B cell (primary cell): ENCODE results near the gene GMCL2. TPM values are rescaled to one million over a fixed set of nuclear protein-coding genes. Genes with fewer than 3 reads are reported as not detected.

Experiments
- ATAC-seq: fragments of 200-7000 bp; cut with Tn5 transposase; one replicate; pipeline ENCODE4 v1.10.0; 2021; ENCODE audit warnings: low read depth, mild to moderate bottlenecking, moderate number of reproducible peaks, moderate library complexity
- CTCF ChIA-PET: fragments of 350-600 bp; sonication (Branson Sonifier 250); formaldehyde crosslinking; loops from one replicate; lab custom pipeline; 2021; ENCODE audit warnings: antibody characterized with exemption, inconsistent platforms; lab: Charles Lee
- POLR2A ChIA-PET: fragments of 350-600 bp; sonication (Branson Sonifier 250); formaldehyde crosslinking; loops from one replicate; lab custom pipeline; 2021; ENCODE audit warnings: antibody characterized with exemption; lab: Charles Lee
- DNase-seq: peaks from one replicate; pipeline ENCODE4 v3.0.0; 2013
- H2AFZ ChIP-seq: 2 replicates; pipeline ENCODE4 v1.6.1; 2012; ENCODE audit warnings: mild to moderate bottlenecking, low read depth, low read length; ENCODE audit not compliant: insufficient read depth, poor library complexity, severe bottlenecking
- H3K27ac ChIP-seq, 2 donors: 1 replicate in 1 of 2; 2 replicates in 1 of 2; pipeline ENCODE4 v1.5.1; 2012 to 2013; ENCODE audit warnings: low read length in 2 of 2, mild to moderate bottlenecking in 2 of 2, moderate library complexity in 1 of 2
- H3K27me3 ChIP-seq, 4 experiments: fragments of 200-600 bp in 1 of 4; sonication (generic) in 1 of 4; replicated peaks in 1 of 4; 1 replicate in 2 of 4; 2 replicates in 2 of 4; pipeline versions ENCODE4 v1.6.1 to v1.7.0; 2013 to 2016; ENCODE audit warnings: low read length in 3 of 4, mild to moderate bottlenecking in 2 of 4, mixed read lengths in 1 of 4, moderate library complexity in 1 of 4; ENCODE audit not compliant: insufficient read depth in 4 of 4, control insufficient read depth in 3 of 4; ENCODE audit errors: control extremely low read depth in 1 of 4
- H3K36me3 ChIP-seq, 2 experiments: replicated peaks in 1 of 2; 1 replicate in 1 of 2; 2 replicates in 1 of 2; pipeline versions ENCODE4 v1.6.1 to v1.7.1; 2013; ENCODE audit warnings: low read length in 1 of 2; ENCODE audit not compliant: insufficient read depth in 2 of 2, control insufficient read depth in 1 of 2; ENCODE audit errors: control extremely low read depth in 1 of 2, extremely low read depth in 1 of 2
- H3K4me1 ChIP-seq, 2 donors: fragments of 200-600 bp in 1 of 2; sonication (generic) in 1 of 2; 1 replicate in 1 of 2; 2 replicates in 1 of 2; pipeline versions ENCODE4 v1.5.1 to v1.6.1; 2013 to 2017; ENCODE audit warnings: low read length in 2 of 2; ENCODE audit not compliant: control insufficient read depth in 2 of 2, insufficient read depth in 2 of 2
- H3K4me2 ChIP-seq: replicated peaks from 2 replicates; pipeline ENCODE3; 2012; ENCODE audit warnings: mild to moderate bottlenecking, low read depth, low read length; ENCODE audit not compliant: poor library complexity, severe bottlenecking
- H3K4me3 ChIP-seq, 5 experiments: fragments of 200-600 bp in 1 of 5; sonication (generic) in 1 of 5; 1 replicate in 3 of 5; 2 replicates in 2 of 5; pipeline versions ENCODE4 v1.5.1 to v1.7.0; 2011 to 2016; ENCODE audit warnings: low read length in 4 of 5, mild to moderate bottlenecking in 4 of 5, low read depth in 2 of 5, control low read depth in 1 of 5, moderate library complexity in 1 of 5; ENCODE audit not compliant: insufficient read depth in 1 of 5; ENCODE audit errors: control extremely low read depth in 1 of 5, extremely low read depth in 1 of 5
- H3K79me2 ChIP-seq: fragments of 200-600 bp; sonication (generic); one replicate; pipeline ENCODE4 v1.6.0; 2016; ENCODE audit warnings: low read length; ENCODE audit not compliant: control insufficient read depth, insufficient read depth
- H3K9ac ChIP-seq: fragments of 200-600 bp; sonication (generic); 2 replicates; pipeline ENCODE4 v1.6.1; 2017; ENCODE audit warnings: mild to moderate bottlenecking, low read length, moderate library complexity
- H3K9me3 ChIP-seq, 3 donors: one replicate each; pipeline versions ENCODE4 v1.6.1 to v1.7.1; 2013; ENCODE audit warnings: low read length in 2 of 3; ENCODE audit not compliant: control insufficient read depth in 2 of 3, insufficient read depth in 1 of 3; ENCODE audit errors: control extremely low read depth in 1 of 3
- H4K20me1 ChIP-seq: 2 replicates; pipeline ENCODE4 v1.6.0; 2012; ENCODE audit warnings: mild to moderate bottlenecking, low read length; ENCODE audit not compliant: insufficient read depth, control insufficient read depth, poor library complexity, severe bottlenecking
- H3K27ac Mint-ChIP-seq: one replicate; pipeline ENCODE4 v1.8.0; 2021; ENCODE audit warnings: mixed read lengths
- H3K27me3 Mint-ChIP-seq: one replicate; pipeline ENCODE4 v1.8.0; 2021; ENCODE audit warnings: mixed read lengths
- H3K4me1 Mint-ChIP-seq: one replicate; pipeline ENCODE4 v1.8.0; 2021; ENCODE audit warnings: mixed read lengths
- H3K4me3 Mint-ChIP-seq: one replicate; pipeline ENCODE4 v1.8.0; 2021; ENCODE audit warnings: mixed read lengths
- H3K9me3 Mint-ChIP-seq: one replicate; pipeline ENCODE4 v1.8.0; 2022; ENCODE audit warnings: mixed read lengths; ENCODE audit not compliant: insufficient read depth
- EZH2 ChIP-seq: IDR thresholded peaks from 2 replicates; pipeline ENCODE4 v1.6.1; 2012; ENCODE audit warnings: borderline replicate concordance, low read depth, mild to moderate bottlenecking, moderate library complexity, low read length; ENCODE audit not compliant: insufficient read depth, poor library complexity, severe bottlenecking
- WGBS: methylation state at CpG from one replicate; pipeline ENCODE4 v1.1.5; 2013; ENCODE audit warnings: missing lambda C conversion rate; ENCODE audit not compliant: insufficient coverage; 5-methylcytosine and 5-hydroxymethylcytosine counted together
- intact Hi-C: fragments of 100-400 bp; cut with micrococcal nuclease; formaldehyde crosslinking; loops from one replicate; pipeline ENCODE4 v1.10.0; 2022
- polyA plus RNA-seq: library from polyadenylated mRNA; depleted of rRNA; stranded (reverse); fragments of >200 nt; gene quantifications from 2 replicates; pipeline ENCODE4 v1.2.3, GENCODE V29; 2012
- total RNA-seq, 2 donors: library from RNA; stranded (reverse); fragments of 120-200 nt in 1 of 2; gene quantifications; 1 replicate in 1 of 2; 2 replicates in 1 of 2; pipeline versions ENCODE4 v1.2.3 to v1.2.4, GENCODE V29; 2013 to 2022
- TF ChIP-seq, protein P1 (sequence below): fragments of 200-600 bp; IDR thresholded peaks from one replicate; pipeline ENCODE4 v1.8.0; 2022; ENCODE audit warnings: antibody characterized with exemption, mild to moderate bottlenecking

The GMCL2 gene
- total and polyA plus RNA-seq, 2 donors (not counting 1 experiment from before 2014, with no cell fraction given) = not detected

DNA sequence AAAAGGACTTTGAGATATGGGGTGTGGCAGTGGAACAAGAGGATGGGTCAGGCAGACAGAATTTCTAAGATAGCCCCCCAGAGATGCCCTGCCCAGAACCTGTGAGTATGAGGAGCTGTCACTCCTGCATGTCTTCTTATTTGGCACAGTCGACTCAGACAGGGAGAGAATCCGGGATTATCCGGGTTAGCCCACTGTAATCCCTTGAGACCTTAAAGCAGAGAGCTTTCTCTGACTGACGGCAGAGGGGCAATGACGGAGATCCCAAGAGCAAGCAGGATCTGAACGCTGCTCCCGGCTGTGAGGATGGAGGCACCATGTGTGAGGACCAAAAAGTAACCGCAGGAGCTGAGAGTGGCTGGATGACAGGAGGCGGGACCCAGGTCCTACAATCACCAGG is 24.7 kb downstream of the GMCL2 start:
- no peaks in the 10 kb centered on the region for H4K20me1 ChIP-seq
- H3K4me2 ChIP-seq = no peak overlapping the region
- H3K4me3 ChIP-seq = no peak overlapping the region
- Mint-ChIP-seq H3K9me3 (no peaks in the 10 kb centered on the region), H3K4me1 (peaks cover 11% of the 10 kb centered on the region), H3K27me3 (peaks cover 11% of the 10 kb centered on the region), H3K27ac (no peak overlapping the region), H3K4me3 (no peak overlapping the region)
- H3K79me2 ChIP-seq = no peaks in the 10 kb centered on the region
- no peak overlapping the region for H3K9ac ChIP-seq
- 95% methylated on average over 9 of the region's 9 CpGs for WGBS
- ATAC-seq (no peak), DNase-seq (no peak)
- H3K27ac ChIP-seq = no peak overlapping the region
- no peaks in the 10 kb centered on the region for H3K27me3 ChIP-seq
- no peak overlapping the region for H2AFZ ChIP-seq
- intact Hi-C loops = no loop called here
- no peaks in the 10 kb centered on the region for H3K9me3 ChIP-seq
- ChIA-PET POLR2A (interaction anchor here (0.7 kb wide), 1 partner anchor 87 kb away, joined by 5 read pairs; no protein-coding TSS in a partner anchor), CTCF (interaction anchor here (1.1 to 22.8 kb wide), 7 partner anchors 9 to 618 kb away, joined by 3 to 540 read pairs (median 4); partner anchors contain the start of gene NHP2)
- H3K4me1 ChIP-seq = peaks cover 5 to 9% of the 10 kb centered on the region in 2 donors
- no peaks in the 10 kb centered on the region for H3K36me3 ChIP-seq
- TF ChIP-seq, protein P1, sequence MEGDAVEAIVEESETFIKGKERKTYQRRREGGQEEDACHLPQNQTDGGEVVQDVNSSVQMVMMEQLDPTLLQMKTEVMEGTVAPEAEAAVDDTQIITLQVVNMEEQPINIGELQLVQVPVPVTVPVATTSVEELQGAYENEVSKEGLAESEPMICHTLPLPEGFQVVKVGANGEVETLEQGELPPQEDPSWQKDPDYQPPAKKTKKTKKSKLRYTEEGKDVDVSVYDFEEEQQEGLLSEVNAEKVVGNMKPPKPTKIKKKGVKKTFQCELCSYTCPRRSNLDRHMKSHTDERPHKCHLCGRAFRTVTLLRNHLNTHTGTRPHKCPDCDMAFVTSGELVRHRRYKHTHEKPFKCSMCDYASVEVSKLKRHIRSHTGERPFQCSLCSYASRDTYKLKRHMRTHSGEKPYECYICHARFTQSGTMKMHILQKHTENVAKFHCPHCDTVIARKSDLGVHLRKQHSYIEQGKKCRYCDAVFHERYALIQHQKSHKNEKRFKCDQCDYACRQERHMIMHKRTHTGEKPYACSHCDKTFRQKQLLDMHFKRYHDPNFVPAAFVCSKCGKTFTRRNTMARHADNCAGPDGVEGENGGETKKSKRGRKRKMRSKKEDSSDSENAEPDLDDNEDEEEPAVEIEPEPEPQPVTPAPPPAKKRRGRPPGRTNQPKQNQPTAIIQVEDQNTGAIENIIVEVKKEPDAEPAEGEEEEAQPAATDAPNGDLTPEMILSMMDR = no peak
- TF ChIP-seq EZH2 = no peak

- intact Hi-C loops = no loop called here
- no peak overlapping the region for H3K27ac Mint-ChIP-seq
These were observed 27.0 kb downstream of the GMCL2 start for GRCh38 chr5:178160176-178160575.

More at GRCh38 chr5:178160176-178160575, 27.0 kb downstream of the GMCL2 start:
- CTCF ChIA-PET = interaction anchor here (1.3 to 22.8 kb wide), 2 partner anchors 17 to 83 kb away, joined by 3 to 540 read pairs; no protein-coding TSS in a partner anchor
- Mint-ChIP-seq H3K27me3 (peaks cover 11% of the 10 kb centered on the region), H3K4me1 (peaks cover 11% of the 10 kb centered on the region), H3K9me3 (no peaks in the 10 kb centered on the region), H3K4me3 (no peak overlapping the region)
- Histone ChIP-seq H4K20me1 (no peaks in the 10 kb centered on the region), H3K4me1 (peaks cover 5 to 9% of the 10 kb centered on the region in 2 donors), H3K4me2 (no peak overlapping the region), H3K27me3 (no peaks in the 10 kb centered on the region), H3K4me3 (no peak overlapping the region), H2AFZ (no peak overlapping the region), H3K27ac (no peak overlapping the region), H3K79me2 (no peaks in the 10 kb centered on the region), H3K36me3 (no peaks in the 10 kb centered on the region), H3K9me3 (no peaks in the 10 kb centered on the region), H3K9ac (no peak overlapping the region)
- TF ChIP-seq, protein P1 = no peak
- TF ChIP-seq EZH2 = no peak
- POLR2A ChIA-PET = no interaction called here
- no peak for DNase-seq
- 73% methylated on average over 5 of the region's 5 CpGs for WGBS
- ATAC-seq = no peak
